HG02588 (cell line): Measurements from ENCODE around the gene ALDOC.

Source experiments
- ATAC-seq: cut with Tn5 transposase; IDR thresholded peaks from one replicate; pipeline ENCODE4 v1.9.1; 2021; ENCODE audit warnings: mild to moderate bottlenecking, moderate library complexity; ENCODE audit not compliant: unreplicated experiment

Gene ALDOC

DNA sequence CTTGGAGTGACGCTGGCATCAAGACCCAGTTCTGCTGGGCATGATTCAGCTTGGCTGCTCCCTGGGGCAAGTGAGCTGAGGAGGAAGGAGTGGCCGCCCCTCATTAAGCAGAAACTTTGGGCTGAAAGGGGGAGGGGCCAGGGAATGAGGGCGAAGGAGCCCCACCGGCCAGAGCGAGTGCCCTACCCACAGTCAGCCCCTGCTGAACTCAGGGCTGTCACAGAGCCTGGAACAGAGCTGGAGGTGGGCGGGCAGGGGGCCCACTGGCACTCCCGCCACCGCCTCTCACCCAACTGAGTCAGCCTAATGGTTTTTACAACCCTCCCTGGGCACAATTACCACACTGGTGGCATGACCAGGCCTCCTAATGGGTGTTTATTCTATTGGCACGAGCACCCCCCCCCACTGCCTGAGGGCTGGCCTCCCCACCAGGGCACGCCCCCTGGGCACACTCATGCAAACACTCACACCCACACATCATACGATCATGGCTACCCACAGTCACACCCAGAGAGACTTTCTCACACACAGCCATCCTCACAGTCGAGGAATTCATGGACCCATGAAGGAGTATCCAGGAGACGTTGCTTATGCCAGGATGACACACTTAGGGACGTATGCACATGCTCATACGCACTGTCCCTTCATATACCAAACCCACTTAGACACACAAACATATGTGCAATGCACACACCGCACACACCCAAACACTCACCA is 43.4 kb downstream of the ALDOC start:
- no peak for ATAC-seq

DNA sequence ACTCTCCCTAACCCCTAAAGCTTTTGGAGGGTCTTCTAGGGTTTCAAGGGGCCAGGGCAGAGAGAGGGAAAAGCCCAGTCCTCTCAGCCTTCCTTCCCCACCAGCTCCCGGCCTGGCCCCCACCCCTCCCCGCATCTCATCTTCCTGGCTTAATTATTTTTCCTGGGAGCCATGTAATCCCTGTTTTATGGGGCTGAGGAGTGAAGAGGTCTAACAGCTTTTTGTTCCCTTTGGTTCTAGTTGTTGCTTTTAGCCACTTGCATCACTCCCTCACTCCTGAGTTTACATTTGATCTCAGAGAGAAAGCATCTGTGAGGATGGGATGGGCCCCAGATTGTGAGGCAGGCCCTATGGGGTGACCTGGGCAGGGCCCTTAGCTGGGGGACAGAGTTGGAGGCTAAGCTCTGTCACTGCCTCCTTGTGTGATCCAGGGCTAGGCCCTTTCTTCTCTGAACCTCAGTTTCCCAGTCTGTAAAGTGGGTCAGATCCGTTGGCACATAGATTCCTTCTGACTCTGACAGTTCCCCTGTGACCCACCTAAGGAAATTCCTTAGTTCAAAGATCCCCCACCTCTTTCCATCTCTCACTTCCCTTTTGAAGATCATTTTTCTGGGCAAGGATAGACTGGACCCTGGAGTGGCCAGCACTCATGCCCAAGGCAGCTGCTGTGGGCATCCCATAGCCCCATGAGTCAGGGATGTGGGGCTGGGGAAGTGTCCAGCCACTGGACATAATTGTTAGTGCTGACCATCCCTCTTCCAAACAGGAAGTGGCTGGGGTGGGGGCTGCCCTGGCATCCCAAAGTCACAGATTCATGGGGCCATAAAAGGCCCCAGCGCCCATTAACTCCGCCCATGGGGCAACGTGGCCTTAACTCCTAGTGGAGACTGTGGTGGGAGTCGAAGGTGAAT is 44.4 kb downstream of the ALDOC start:
- no peak for ATAC-seq

DNA sequence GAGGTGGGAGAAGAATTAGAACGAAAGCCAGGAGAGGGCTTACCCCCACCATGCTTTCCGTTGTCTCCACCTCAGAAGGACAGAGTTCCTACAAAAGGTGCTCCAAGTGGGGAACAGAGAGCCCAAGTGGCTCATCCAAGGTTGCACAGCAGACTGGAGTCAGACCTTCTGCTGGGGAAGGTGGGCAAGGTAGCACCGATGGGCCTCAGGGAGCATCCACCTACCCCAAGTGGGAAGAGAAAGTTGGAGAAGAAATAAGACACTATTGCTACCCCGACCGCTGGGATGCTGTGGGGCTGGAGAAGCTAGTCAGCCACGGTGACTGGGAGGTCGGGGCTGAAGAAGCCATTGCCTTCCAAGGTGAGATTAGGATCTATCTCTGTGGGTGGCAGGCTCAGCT is 45.8 kb downstream of the ALDOC start:
- ATAC-seq, result no peak

GRCh38 chr17:28530250-28530649 is 46.4 kb downstream of the ALDOC start:
- no peak for ATAC-seq

- ATAC-seq, result no peak
These were observed 47.7 kb downstream of the ALDOC start for GRCh38 chr17:28529013-28529400.

- no peak for ATAC-seq
These were observed 48.2 kb downstream of the ALDOC start for GRCh38 chr17:28528327-28529012.

DNA sequence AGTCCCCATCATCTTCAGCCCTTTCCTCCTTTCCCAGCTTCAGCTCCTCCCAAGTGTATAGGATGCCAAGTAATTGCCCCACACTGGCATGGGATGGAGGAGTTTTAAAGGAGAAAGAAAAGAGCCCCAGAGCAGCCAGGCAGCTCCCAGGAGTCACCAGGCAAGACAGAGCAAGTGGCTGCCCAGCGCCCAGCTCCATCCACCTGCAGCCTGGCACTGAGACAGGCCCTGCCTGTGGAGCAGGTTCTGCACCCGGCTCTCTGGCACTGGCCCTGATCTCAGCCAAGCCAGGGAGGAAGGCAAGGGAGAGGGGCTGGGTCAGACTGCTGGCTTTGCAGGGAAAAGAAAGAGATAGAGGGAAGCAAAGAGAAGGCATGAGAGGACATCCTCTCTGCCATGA is 48.8 kb downstream of the ALDOC start:
- ATAC-seq, result no peak

DNA sequence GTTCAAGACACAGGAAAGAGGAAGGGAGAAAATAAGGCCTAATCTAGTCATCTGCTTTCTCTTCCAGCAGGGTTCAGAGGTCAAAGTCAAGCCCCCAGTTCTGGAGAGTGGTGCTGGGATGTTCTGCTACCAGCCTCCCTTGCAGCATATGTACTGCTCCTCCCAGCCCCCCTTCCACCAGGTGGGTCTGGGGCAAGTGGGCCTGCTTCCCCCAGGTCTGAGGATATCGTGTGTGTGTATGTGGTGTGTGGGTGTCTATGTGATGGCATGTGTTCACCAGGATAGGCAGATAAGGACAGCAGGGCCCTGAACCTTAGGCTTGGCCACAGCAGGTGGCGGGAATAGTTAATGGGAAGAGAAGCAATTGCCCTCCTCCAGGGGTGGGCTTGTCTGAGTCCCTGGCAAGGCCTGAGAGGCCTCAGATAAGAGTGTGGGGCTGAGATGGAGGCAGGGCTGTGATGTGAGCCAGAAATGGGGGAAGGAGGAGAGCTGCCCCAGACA is 49.5 kb downstream of the ALDOC start:
- ATAC-seq, result no peak

- no peak for ATAC-seq
These were observed 50.3 kb downstream of the ALDOC start for GRCh38 chr17:28526381-28526780.

GRCh38 chr17:28524476-28525424 is 51.9 kb downstream of the ALDOC start:
- no peak for ATAC-seq

DNA sequence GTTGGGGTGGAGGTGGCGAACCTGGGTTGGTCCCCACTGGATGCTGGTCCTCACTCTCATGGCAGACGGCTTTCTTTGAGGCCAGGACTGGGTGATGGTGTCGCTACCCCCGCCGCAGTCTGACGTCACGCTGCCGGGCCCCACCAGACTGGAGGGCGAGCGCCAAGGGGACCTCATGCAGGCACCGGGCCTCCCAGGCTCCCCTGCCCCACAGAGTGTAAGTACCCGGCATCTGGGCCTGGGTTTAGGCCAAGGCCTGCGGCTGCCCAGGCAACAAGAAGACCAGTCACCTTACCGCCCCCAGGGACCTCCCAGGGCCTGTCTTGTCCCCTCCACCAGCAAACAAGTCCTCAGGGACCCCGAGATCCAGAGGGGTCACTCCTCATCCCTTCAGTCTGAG is 52.8 kb downstream of the ALDOC start:
- ATAC-seq, result no peak

GRCh38 chr17:28523186-28523585 is 53.5 kb downstream of the ALDOC start:
- no peak for ATAC-seq
